NCI-H2081 treated with DMSO at 0.1 percent for 48 hours (cell line): ENCODE data around the gene ZCCHC8.
"Not testable (repeated sequence)": the region's sequence is repeated elsewhere in the genome, so short reads cannot be mapped to it uniquely, and the experiment has no call there.

Experiments used
- DNase-seq: peaks from one replicate; lab custom pipeline; 2025; lab: John Stamatoyannopoulos, UW

The ZCCHC8 gene

GRCh38 chr12:122500685-122501488, at the start of gene ZCCHC8:
Gene ZCCHC8, minus strand, starts transcription at chr12:122500932. Its CDS starts 92 bp downstream, at chr12:122500840.
- peak; percentile 98 for DNase-seq

GRCh38 chr12:122547330-122547729, 46.6 kb upstream of the ZCCHC8 start:
- DNase-seq: no peak

GRCh38 chr12:122545855-122546254, 45.1 kb upstream of the ZCCHC8 start:
- DNase-seq: no peak

GRCh38 chr12:122544537-122544936, 43.8 kb upstream of the ZCCHC8 start:
- DNase-seq: no peak

GRCh38 chr12:122538496-122538895, 37.8 kb upstream of the ZCCHC8 start:
- no peak for DNase-seq

- no peak for DNase-seq
Measured at GRCh38 chr12:122537021-122537420, 36.3 kb upstream of the ZCCHC8 start.

GRCh38 chr12:122533856-122534255, 33.1 kb upstream of the ZCCHC8 start:
- DNase-seq: no peak

- DNase-seq: no peak
Measured at GRCh38 chr12:122528992-122529391, 28.3 kb upstream of the ZCCHC8 start.

- DNase-seq: no peak
Measured at GRCh38 chr12:122528582-122528981, 27.9 kb upstream of the ZCCHC8 start.

- DNase-seq: no peak
Measured at GRCh38 chr12:122527478-122527944, 26.8 kb upstream of the ZCCHC8 start.

GRCh38 chr12:122526683-122527477, 26.1 kb upstream of the ZCCHC8 start, which contains the start of the genes KNTC1 and RSRC2:
Gene KNTC1, plus strand, starts transcription at chr12:122527249. Its CDS starts 2,815 bp downstream, at chr12:122530064.
Gene RSRC2, minus strand, starts transcription at chr12:122526936. Its CDS starts 83 bp downstream, at chr12:122526853.
- DNase-seq: peak; percentile 97

- no peak for DNase-seq
Measured at GRCh38 chr12:122523846-122524718, 23.4 kb upstream of the ZCCHC8 start.

- no peak for DNase-seq
Measured at GRCh38 chr12:122523280-122523679, 22.5 kb upstream of the ZCCHC8 start.

- no peak for DNase-seq
Measured at GRCh38 chr12:122520676-122521075, 19.9 kb upstream of the ZCCHC8 start.

GRCh38 chr12:122519418-122519817, 18.7 kb upstream of the ZCCHC8 start:
- DNase-seq: no peak

GRCh38 chr12:122518908-122519307, 18.2 kb upstream of the ZCCHC8 start:
- DNase-seq: no peak

GRCh38 chr12:122517877-122518276, 17.1 kb upstream of the ZCCHC8 start:
- DNase-seq: no peak

GRCh38 chr12:122516544-122517361, 16.0 kb upstream of the ZCCHC8 start:
- DNase-seq: no peak

- DNase-seq: no peak
Measured at GRCh38 chr12:122515275-122515674, 14.5 kb upstream of the ZCCHC8 start.

- no peak for DNase-seq
Measured at GRCh38 chr12:122513660-122514059, 12.9 kb upstream of the ZCCHC8 start.

GRCh38 chr12:122513028-122513427, 12.3 kb upstream of the ZCCHC8 start:
- DNase-seq: not testable (repeated sequence)
